CD4-positive, alpha-beta T cell (primary cell): ENCODE measurements around the gene ENOX1. TPM values are rescaled to one million over a fixed set of nuclear protein-coding genes. Genes with fewer than 3 reads are reported as not detected.

Experiments
- ATAC-seq: fragments of 200-7000 bp; cut with Tn5 transposase; one replicate; pipeline ENCODE4 v1.10.0; 2022; ENCODE audit warnings: mild to moderate bottlenecking; ENCODE audit not compliant: poor library complexity
- CTCF ChIA-PET: fragments of 350-600 bp; sonication (Branson Sonifier 250); formaldehyde crosslinking; loops from one replicate; lab custom pipeline; 2021; ENCODE audit warnings: antibody characterized with exemption, inconsistent platforms; lab: Charles Lee
- POLR2A ChIA-PET: fragments of 350-600 bp; sonication (Branson Sonifier 250); formaldehyde crosslinking; loops from one replicate; lab custom pipeline; 2021; ENCODE audit warnings: antibody characterized with exemption, inconsistent platforms; lab: Charles Lee
- DNase-seq, 14 experiments: peaks; one replicate each; pipeline ENCODE4 v3.0.0-alpha.2; 2013 to 2020; ENCODE audit warnings: mixed read lengths in 2 of 14
- H3K27ac ChIP-seq, 2 donors: one replicate each; pipeline versions ENCODE4 v1.5.1 to v1.7.0; 2013; ENCODE audit warnings: low read length in 2 of 2, low read depth in 1 of 2, mild to moderate bottlenecking in 1 of 2
- H3K27me3 ChIP-seq, 2 experiments: 1 replicate in 1 of 2; 2 replicates in 1 of 2; pipeline versions ENCODE4 v1.6.1 to v1.7.0; 2013; ENCODE audit warnings: low read length in 2 of 2, control low read depth in 1 of 2, mild to moderate bottlenecking in 1 of 2, moderate library complexity in 1 of 2; ENCODE audit not compliant: insufficient read depth in 2 of 2, control insufficient read depth in 1 of 2
- H3K36me3 ChIP-seq: one replicate; pipeline ENCODE4 v1.6.1; 2013; ENCODE audit warnings: low read length, control low read depth; ENCODE audit not compliant: insufficient read depth
- H3K4me1 ChIP-seq: one replicate; pipeline ENCODE4 v1.6.1; 2013; ENCODE audit warnings: low read length, control low read depth; ENCODE audit not compliant: insufficient read depth
- H3K4me3 ChIP-seq: one replicate; pipeline ENCODE4 v1.5.1; 2013; ENCODE audit warnings: mild to moderate bottlenecking, low read length, moderate library complexity
- H3K9me3 ChIP-seq, 2 experiments: 1 replicate in 1 of 2; 2 replicates in 1 of 2; pipeline versions ENCODE4 v1.6.1 to v1.7.0; 2013; ENCODE audit warnings: low read length in 2 of 2, mild to moderate bottlenecking in 2 of 2, control low read depth in 1 of 2, moderate library complexity in 1 of 2; ENCODE audit not compliant: control insufficient read depth in 1 of 2, insufficient read depth in 1 of 2
- H3K27ac Mint-ChIP-seq: one replicate; pipeline ENCODE4 v1.8.0; 2020; ENCODE audit warnings: mixed read lengths
- H3K27me3 Mint-ChIP-seq: one replicate; pipeline ENCODE4 v1.8.0; 2021; ENCODE audit warnings: mixed read lengths
- H3K36me3 Mint-ChIP-seq: one replicate; pipeline ENCODE4 v1.8.0; 2021; ENCODE audit warnings: low read depth, mixed read lengths
- H3K4me1 Mint-ChIP-seq: one replicate; pipeline ENCODE4 v1.8.0; 2021; ENCODE audit warnings: low read depth, mixed read lengths
- H3K4me3 Mint-ChIP-seq: one replicate; pipeline ENCODE4 v1.8.0; 2020; ENCODE audit warnings: mild to moderate bottlenecking, mixed read lengths
- H3K9me3 Mint-ChIP-seq: one replicate; pipeline ENCODE4 v1.8.0; 2020; ENCODE audit warnings: mixed read lengths
- intact Hi-C, 2 experiments: fragments of 100-400 bp; cut with DNase I in 1 of 2; cut with micrococcal nuclease in 1 of 2; formaldehyde crosslinking; loops; one replicate each; pipeline versions ENCODE4 v1.15.1 to v1.9.0; 2023 to 2025; cut with DNase I, micrococcal nuclease
- total RNA-seq, 174 experiments: library from RNA in 2 of 174; stranded (reverse) in 2 of 174; gene quantifications; one replicate each; pipeline ENCODE4 v1.2.3 and lab custom pipeline; 2021 to 2026
- TF ChIP-seq, protein P1 (sequence below): fragments of 200-600 bp; IDR thresholded peaks from one replicate; pipeline ENCODE4 v1.8.0; 2022; ENCODE audit warnings: antibody characterized with exemption, mild to moderate bottlenecking

ENOX1 gene
- total RNA-seq, 2 experiments from 2014 or later, result not detected

DNA sequence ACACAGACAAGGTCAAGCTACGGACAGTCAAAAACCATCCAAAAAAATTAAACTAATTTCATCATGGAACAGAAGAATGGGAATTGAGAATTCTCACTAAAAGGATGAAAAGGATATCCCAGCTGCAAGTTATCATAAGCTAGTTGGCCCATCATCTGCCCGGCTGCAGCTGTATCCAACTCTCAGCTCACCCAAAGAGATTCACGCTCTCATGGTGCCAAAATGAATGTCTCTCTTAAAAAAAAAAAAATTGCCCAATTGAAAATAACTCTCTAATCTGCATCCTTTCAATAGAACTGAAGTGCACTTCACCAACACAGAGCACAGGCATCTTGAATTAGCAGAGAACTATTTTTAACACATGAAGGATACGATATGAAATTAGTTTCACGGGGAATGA lies 20.0 kb downstream of the ENOX1 start:
- ATAC-seq (no peak), DNase-seq (no peak)
- Histone ChIP-seq H3K36me3 (no peaks in the 10 kb centered on the region), H3K4me3 (no peak overlapping the region), H3K9me3 (no peaks in the 10 kb centered on the region), H3K27me3 (peaks cover 0 to 2% of the 10 kb centered on the region in 2 experiments), H3K27ac (no peak overlapping the region), H3K4me1 (no peaks in the 10 kb centered on the region)
- ChIA-PET POLR2A (no interaction called here), CTCF (interaction anchor here (1.6 kb wide), 1 partner anchor 8 kb away, joined by 4 read pairs; no protein-coding TSS in a partner anchor)
- Mint-ChIP-seq H3K9me3 (no peaks in the 10 kb centered on the region), H3K36me3 (no peaks in the 10 kb centered on the region), H3K4me3 (no peak overlapping the region), H3K27ac (no peak overlapping the region), H3K4me1 (no peaks in the 10 kb centered on the region), H3K27me3 (no peaks in the 10 kb centered on the region)
- TF ChIP-seq, protein P1, sequence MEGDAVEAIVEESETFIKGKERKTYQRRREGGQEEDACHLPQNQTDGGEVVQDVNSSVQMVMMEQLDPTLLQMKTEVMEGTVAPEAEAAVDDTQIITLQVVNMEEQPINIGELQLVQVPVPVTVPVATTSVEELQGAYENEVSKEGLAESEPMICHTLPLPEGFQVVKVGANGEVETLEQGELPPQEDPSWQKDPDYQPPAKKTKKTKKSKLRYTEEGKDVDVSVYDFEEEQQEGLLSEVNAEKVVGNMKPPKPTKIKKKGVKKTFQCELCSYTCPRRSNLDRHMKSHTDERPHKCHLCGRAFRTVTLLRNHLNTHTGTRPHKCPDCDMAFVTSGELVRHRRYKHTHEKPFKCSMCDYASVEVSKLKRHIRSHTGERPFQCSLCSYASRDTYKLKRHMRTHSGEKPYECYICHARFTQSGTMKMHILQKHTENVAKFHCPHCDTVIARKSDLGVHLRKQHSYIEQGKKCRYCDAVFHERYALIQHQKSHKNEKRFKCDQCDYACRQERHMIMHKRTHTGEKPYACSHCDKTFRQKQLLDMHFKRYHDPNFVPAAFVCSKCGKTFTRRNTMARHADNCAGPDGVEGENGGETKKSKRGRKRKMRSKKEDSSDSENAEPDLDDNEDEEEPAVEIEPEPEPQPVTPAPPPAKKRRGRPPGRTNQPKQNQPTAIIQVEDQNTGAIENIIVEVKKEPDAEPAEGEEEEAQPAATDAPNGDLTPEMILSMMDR, result no peak
- intact Hi-C loops, result no loop called here

DNA sequence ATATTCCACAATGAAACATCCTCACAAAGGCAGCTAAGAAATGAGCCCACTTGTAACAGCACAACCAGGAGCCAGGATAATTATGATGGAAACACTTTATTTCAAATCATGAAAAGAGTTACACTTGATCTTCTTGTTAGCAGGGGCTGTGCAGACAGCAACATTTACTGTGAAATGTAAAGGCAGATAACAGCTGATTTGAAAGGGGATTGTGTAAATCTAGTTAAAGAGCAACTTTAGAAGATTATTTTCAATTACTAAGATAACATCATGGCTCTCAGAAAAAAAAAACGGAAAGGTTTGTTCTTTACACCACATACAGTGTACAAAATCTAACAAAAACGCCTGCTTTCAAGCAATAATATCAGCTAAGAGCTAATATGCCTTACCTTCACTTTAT lies 22.4 kb downstream of the ENOX1 start:
- no peak overlapping the region for H3K4me3 Mint-ChIP-seq
- no peak for DNase-seq
- no peaks in the 10 kb centered on the region for H3K4me1 Mint-ChIP-seq
- no peaks in the 10 kb centered on the region for H3K36me3 ChIP-seq
- no peaks in the 10 kb centered on the region for H3K4me1 ChIP-seq
- ChIA-PET POLR2A (no interaction called here), CTCF (no interaction called here)
- intact Hi-C loops, result no loop called here
- H3K27me3 ChIP-seq, result peaks cover 0 to 2% of the 10 kb centered on the region in 2 experiments
- no peak overlapping the region for H3K4me3 ChIP-seq
- no peaks in the 10 kb centered on the region for H3K9me3 Mint-ChIP-seq
- TF ChIP-seq, protein P1, result no peak
- H3K27ac Mint-ChIP-seq, result no peak overlapping the region
- no peaks in the 10 kb centered on the region for H3K27me3 Mint-ChIP-seq
- H3K9me3 ChIP-seq, result no peaks in the 10 kb centered on the region
- no peak for ATAC-seq
- no peaks in the 10 kb centered on the region for H3K36me3 Mint-ChIP-seq
- H3K27ac ChIP-seq, result no peak overlapping the region

DNA sequence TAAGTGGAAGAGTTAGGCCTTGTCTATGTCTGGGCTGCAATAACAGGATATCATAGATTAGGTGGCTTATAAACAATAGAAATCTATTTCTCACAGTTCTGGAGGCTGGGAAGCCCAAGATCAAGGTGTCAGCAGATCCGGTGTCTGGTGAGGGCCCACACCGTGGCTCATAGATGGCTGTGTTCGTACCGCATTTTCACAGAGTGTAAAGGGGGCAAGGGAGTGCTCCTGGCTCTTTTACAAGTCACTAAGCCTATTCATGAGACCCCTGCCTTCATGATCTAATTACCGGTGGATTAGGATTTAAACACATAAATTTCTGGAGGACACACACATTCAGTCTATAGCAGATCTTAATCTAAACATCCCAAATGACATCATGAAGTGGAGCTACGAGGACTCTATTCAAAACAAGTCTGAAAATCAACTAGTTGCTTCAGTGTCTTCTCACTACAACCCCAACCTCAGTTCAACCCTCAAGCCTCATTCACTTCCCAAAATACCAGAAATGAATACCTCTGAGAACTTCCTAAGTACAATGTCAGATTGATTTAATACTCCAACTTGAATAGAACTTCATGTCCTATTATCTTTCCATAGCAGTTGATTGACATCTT lies 23.5 kb downstream of the ENOX1 start:
- POLR2A ChIA-PET, result no interaction called here
- H3K27me3 Mint-ChIP-seq, result no peaks in the 10 kb centered on the region
- intact Hi-C loops, result no loop called here
- Histone ChIP-seq H3K36me3 (no peaks in the 10 kb centered on the region), H3K27ac (no peak overlapping the region), H3K9me3 (no peaks in the 10 kb centered on the region), H3K4me1 (no peaks in the 10 kb centered on the region), H3K27me3 (peaks cover 0 to 2% of the 10 kb centered on the region in 2 experiments), H3K4me3 (no peak overlapping the region)
- CTCF ChIA-PET, result no interaction called here
- TF ChIP-seq, protein P1, result no peak
- H3K36me3 Mint-ChIP-seq, result no peaks in the 10 kb centered on the region
- H3K4me1 Mint-ChIP-seq, result no peaks in the 10 kb centered on the region
- DNase-seq (no peak), ATAC-seq (no peak)
- H3K27ac Mint-ChIP-seq, result no peak overlapping the region
- no peaks in the 10 kb centered on the region for H3K9me3 Mint-ChIP-seq
- no peak overlapping the region for H3K4me3 Mint-ChIP-seq
